C1 segment of cervical spinal cord (tissue), 14 donors: ENCODE measurements around the gene S1PR2.
"Not testable (repeated sequence)": the region's sequence is repeated elsewhere in the genome, so short reads cannot be mapped to it uniquely, and the experiment has no call there.

Experiments used
- DNase-seq, 14 donors: peaks; one replicate each; lab custom pipeline; 2025; lab: John Stamatoyannopoulos, UW

The S1PR2 gene

GRCh38 chr19:10191347-10191746 is 39.8 kb downstream of the S1PR2 start:
- DNase-seq: peak in 3 of 14 donors; percentile 0 to 33 (median 3)

- no peak for DNase-seq
Measured at GRCh38 chr19:10190026-10190425, 41.1 kb downstream of the S1PR2 start.

- DNase-seq: no peak
Measured at GRCh38 chr19:10189616-10190015, 41.5 kb downstream of the S1PR2 start.

GRCh38 chr19:10187315-10187714 is 43.8 kb downstream of the S1PR2 start:
- no peak for DNase-seq

- no peak for DNase-seq
Measured at GRCh38 chr19:10184636-10185035, 46.5 kb downstream of the S1PR2 start.

GRCh38 chr19:10183926-10184325 is 47.2 kb downstream of the S1PR2 start:
- DNase-seq: no peak

- no peak for DNase-seq
Measured at GRCh38 chr19:10182847-10183246, 48.3 kb downstream of the S1PR2 start.

- DNase-seq: no peak
Measured at GRCh38 chr19:10182076-10182475, 49.1 kb downstream of the S1PR2 start.

- DNase-seq: no peak
Measured at GRCh38 chr19:10180459-10180858, 50.7 kb downstream of the S1PR2 start.

GRCh38 chr19:10180024-10180423 is 51.1 kb downstream of the S1PR2 start:
- not testable (repeated sequence) for DNase-seq

GRCh38 chr19:10173527-10173926 is 57.6 kb downstream of the S1PR2 start:
- no peak for DNase-seq
